HG02970 (cell line): ENCODE results near the gene GLIS2.

ENCODE experiments used
- ATAC-seq: cut with Tn5 transposase; IDR thresholded peaks from one replicate; pipeline ENCODE4 v1.9.1; 2021; ENCODE audit warnings: mild to moderate bottlenecking, moderate library complexity, moderate number of reproducible peaks; ENCODE audit not compliant: unreplicated experiment, low FRiP score

The GLIS2 gene

GRCh38 chr16:4378999-4379690, 63.3 kb downstream of the GLIS2 start:
- no peak for ATAC-seq

- no peak for ATAC-seq
Observed at GRCh38 chr16:4380119-4381063, 64.5 kb downstream of the GLIS2 start.

GRCh38 chr16:4381072-4381934, 65.4 kb downstream of the GLIS2 start:
- ATAC-seq = no peak

GRCh38 chr16:4381935-4382794, 66.3 kb downstream of the GLIS2 start:
- ATAC-seq = no peak

GRCh38 chr16:4382795-4383357, 67.0 kb downstream of the GLIS2 start:
- no peak for ATAC-seq

- no peak for ATAC-seq
Observed at GRCh38 chr16:4383591-4384444, 68.0 kb downstream of the GLIS2 start.

GRCh38 chr16:4384509-4384942, 68.7 kb downstream of the GLIS2 start:
- no peak for ATAC-seq

GRCh38 chr16:4385066-4385788, 69.4 kb downstream of the GLIS2 start:
- no peak for ATAC-seq

- no peak for ATAC-seq
Observed at GRCh38 chr16:4385789-4386450, 70.1 kb downstream of the GLIS2 start.

GRCh38 chr16:4386451-4386805, 70.6 kb downstream of the GLIS2 start:
- no peak for ATAC-seq

- ATAC-seq = no peak
Observed at GRCh38 chr16:4386951-4387565, 71.2 kb downstream of the GLIS2 start.

GRCh38 chr16:4387781-4388180, 71.9 kb downstream of the GLIS2 start:
- no peak for ATAC-seq

GRCh38 chr16:4388271-4389021, 72.6 kb downstream of the GLIS2 start:
- no peak for ATAC-seq
